ENCODE data around the gene PEF1.

Gene PEF1

GRCh38 chr1:31670593-31670964 lies 25.9 kb upstream of the PEF1 start:
- no peak for DNase-seq

GRCh38 chr1:31669786-31670592 lies 25.3 kb upstream of the PEF1 start:
- DNase-seq, result peak; percentile 51

DNA sequence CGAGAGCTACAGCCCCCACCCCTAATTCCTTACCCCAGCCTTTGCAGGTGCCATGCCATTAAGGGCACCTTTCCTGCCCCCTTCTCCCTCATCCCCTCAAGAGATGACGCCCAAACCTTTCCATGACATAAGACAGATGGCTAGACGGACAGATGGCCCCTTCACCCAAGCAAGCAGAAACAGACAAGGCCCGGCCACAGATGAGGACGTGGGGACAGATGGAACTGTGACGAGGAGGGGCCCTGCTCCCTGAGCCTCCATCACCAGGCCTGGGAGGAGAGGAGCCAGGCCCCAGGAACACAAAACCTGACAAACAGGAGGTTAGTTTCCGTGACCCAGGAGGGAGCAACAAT lies 24.7 kb upstream of the PEF1 start:
- no peak for DNase-seq

DNA sequence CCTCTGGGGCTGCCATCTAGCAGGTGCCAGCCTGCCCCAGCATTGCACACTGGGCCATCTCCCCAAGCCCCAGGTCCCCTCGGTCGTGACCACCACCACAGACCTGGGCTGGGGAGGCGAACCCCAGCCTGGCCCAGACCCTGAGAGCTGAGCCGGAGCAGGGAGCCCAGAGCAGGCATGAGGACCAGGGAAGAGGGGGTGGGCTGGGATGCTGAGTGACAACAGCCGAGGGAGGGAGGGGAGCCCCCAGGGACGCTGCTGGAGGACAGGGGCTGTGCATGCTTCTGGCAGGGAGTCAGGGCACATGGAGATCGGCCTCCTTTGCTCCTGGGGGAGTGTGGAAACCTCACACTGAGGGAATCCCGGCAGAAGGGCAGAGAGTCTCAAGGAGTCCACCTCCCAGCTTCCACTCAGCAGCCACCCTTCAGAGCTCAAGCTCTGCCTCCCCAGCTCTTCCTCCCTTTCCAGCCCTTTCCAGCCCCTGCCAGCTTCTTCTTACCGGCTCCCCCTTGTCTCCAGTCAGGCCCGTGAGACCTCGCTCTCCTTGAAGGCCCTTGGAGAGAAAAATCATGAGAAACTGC lies 23.7 kb upstream of the PEF1 start:
- DNase-seq, result no peak

GRCh38 chr1:31667065-31667785 lies 22.5 kb upstream of the PEF1 start:
- no peak for DNase-seq

DNA sequence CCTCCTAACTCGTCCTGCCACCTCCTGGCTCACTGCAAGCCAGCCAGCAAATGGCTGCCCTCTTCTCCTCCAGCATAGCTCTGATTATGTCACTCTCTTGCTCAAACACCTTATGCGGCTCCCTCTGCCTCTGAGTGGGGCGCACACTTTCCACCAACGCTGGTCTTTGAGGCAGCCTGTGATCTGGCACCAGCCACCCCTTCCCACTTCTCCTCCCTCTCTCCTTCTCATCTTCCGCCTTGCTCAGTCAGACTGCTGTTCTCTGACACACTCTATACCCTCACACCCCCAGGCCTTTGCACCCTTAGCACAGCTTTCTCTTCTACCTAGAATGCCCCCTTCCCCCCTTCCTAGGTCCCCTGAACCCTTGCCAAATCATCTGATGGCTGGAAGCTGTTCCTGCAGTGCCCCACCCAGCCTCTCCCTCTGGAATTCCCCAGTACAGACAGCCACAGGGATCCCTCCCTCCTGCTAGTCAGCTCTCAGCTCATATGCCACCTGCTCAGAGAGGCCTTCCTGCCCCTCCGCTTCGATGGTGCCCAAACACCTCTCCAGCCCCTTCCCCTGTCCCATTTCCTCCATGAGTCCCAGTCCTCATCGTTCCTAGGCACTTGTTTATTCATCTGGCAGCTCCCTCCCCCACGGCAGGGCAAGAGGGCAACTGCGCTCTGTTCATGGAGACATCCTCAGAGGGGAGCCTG lies 21.7 kb upstream of the PEF1 start:
- no peak for DNase-seq

DNA sequence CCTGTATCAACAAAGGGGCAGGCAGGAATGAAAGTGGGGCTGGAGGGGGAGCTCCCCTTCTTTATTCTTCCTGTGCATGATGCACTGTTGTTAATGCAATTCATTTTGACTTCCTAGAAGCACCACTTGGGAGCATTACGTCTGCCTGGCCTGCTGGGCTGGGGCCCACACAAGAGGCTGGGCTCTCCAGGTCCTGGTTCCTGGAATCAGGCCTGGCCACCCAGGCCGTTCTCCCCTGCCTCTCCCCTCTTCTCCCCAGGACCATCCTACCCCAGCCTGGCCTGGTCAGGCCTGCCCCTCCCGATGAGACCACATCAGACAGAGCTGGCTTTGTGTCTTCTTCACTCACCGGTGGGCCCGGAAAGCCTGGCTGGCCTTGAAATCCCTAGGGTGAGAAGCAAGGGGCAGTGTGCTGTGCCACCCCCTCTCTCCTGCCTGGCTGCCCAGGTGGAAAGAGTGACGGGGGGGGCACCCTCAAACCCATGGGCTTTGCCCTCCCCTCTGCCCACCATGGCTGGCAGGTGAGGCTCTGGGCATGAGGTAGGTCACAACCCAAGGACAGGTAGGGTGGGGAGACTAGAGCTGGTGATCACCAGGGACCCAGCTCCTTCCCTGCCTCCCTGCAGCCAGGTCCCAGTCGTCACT lies 20.7 kb upstream of the PEF1 start:
- DNase-seq, result no peak

GRCh38 chr1:31664528-31664927 lies 19.9 kb upstream of the PEF1 start:
- DNase-seq, result no peak

DNA sequence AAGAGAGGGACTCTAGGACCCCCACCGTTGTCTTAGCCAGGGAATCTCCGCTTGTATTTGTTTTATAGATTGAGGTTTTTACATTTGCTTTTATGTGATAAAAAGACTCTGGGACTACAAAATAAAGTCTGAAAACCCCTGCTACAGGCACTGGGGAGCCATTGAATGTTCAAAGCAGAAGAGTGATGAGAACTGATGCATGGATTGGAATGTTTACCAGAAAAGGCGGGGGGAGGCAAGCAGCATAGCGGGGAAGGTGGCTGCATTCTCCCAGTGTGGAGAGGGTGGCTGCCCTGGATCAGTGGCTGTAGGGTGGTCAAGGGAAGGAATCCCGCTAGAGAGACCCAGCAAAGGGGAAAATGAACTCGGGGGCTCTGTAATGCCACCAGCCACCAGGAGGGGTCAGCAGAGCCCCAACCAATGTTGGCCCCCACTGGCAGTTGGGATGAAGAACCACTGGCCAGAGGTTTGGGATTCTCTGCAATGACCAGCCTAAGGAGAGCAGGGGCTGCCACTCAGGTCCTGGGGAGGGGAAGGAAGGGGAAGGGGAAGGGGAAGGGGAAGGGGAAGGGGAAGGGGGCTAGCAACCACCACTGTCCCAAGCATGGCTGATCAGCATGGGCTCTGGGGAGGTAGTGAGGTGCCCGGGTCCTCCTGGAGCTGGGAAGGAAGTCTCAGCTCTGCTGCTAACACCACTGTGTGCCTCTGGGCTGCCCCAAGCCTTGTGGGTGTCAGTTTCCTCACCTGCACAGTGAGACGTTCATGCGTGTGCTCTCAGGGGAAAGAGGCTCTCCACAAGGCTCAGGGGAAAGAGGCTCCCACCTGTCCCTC lies 19.2 kb upstream of the PEF1 start:
- DNase-seq, result no peak

DNA sequence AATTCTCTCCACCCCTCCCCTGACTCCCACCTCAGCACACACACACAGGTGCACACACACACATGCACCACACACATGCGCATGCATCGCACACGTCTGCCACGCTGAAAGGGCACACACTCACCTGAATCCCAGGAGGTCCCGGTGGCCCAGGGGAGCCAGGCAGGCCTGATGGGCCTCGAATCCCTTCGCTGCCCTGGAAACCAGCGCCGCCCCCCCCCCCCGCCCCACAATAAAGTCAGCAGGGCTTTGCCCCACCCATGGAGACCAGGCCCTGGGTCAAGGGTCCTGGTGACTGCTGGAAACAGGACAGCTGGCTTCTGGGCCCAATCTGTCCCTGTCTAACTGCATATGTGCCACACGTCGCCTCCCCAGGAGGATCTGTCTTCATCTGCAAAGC lies 17.8 kb upstream of the PEF1 start:
- DNase-seq, result no peak

DNA sequence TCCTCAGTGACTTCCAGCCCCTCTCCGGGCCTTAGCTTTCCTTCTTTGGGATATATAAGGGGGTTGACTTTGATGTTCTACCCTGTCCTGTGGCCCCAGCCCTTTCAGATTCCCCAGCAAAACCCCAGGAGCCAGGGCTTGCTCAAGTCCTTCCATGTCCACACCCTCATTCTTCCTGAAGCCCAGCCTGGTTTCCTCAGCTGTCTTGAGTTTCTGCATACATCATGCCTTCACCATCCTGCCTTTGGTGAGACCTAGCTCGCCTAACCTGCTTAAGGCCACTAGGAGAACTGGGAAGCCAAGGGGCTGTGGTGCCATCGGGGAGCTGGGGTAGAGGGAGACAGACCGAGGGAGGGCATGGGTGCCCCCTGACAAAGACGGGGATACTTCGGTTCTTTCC lies 17.2 kb upstream of the PEF1 start:
- no peak for DNase-seq

- no peak for DNase-seq
These were observed 16.3 kb upstream of the PEF1 start for GRCh38 chr1:31660871-31661455.

- DNase-seq, result no peak
These were observed 15.2 kb upstream of the PEF1 start for GRCh38 chr1:31659889-31660288.

GRCh38 chr1:31658721-31659120 lies 14.0 kb upstream of the PEF1 start:
- DNase-seq, result no peak

GRCh38 chr1:31657972-31658510 lies 13.4 kb upstream of the PEF1 start:
- no peak for DNase-seq

GRCh38 chr1:31657020-31657804 lies 12.5 kb upstream of the PEF1 start:
- DNase-seq, result no peak

GRCh38 chr1:31655756-31656155 lies 11.1 kb upstream of the PEF1 start:
- no peak for DNase-seq

DNA sequence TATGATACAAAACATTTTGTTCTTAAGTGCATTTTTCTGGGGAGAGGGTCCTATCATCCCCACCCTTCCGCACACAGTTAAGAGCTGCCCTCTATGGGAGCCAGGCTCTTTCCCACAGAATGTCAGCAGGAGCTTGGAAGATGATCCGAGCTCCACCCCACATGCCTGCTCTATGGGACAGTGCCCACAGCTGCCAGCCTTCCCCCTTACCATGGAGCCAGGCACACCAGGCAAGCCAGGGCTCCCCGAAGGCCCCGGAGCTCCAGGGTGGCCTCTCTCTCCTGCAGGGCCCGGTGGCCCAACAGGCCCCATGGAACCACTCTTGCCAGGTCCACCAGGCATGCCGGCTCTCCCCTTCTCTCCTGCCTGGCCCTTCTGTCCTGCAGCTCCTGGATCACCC lies 10.4 kb upstream of the PEF1 start:
- no peak for DNase-seq

- no peak for DNase-seq
These were observed 9.7 kb upstream of the PEF1 start for GRCh38 chr1:31654474-31654776.

DNA sequence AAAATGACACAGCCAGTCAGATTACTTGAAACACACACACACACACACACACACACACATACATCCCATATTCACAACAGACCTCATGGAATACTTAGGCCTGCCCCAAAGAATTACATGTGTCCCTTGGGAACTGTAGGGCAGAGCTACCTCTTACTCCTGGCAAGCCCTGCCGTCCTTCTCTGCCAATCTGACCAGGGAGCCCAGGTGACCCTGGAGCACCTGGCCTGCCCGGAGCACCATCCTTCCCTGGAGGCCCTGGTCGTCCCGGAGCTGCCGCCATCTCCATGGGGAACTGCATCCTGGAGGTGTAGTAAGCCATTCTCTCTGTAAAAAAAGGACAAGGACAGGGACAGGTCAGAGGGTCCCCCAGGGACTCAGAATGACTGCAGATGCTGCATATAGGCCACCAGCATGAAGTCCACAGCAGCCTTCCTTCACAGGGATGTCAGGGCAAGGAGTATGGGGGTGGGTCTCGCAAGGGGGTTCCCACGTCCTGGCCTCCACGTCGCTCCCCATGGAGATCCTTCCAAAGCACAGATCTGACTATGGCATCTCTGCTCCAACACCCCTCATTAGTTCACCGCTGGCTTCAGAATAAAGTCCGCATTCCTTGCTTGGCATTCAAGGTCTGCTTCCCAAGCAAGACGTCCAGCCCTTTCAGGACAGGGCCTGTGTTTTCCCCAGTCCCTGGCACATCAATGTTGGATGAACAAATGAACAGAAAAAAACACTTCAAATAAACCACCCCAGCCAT lies 9.2 kb upstream of the PEF1 start:
- DNase-seq, result no peak

Measured in NCI-H1417 treated with DMSO at 0.1 percent for 48 hours (cell line).